Left lung (tissue), 14 donors: ENCODE data around the gene OR52R1. TPM values are rescaled to one million over a fixed set of nuclear protein-coding genes. Genes with fewer than 3 reads are reported as not detected.

Experiments used
- ATAC-seq: fragments of 200-7000 bp; cut with Tn5 transposase; one replicate; pipeline ENCODE4 v1.9.1; 2020; ENCODE audit warnings: moderate library complexity
- DNase-seq, 4 donors: peaks; one replicate each; pipeline ENCODE4 v3.0.0-alpha.2; 2013 to 2020
- H3K27ac ChIP-seq, 2 donors: fragments of 200-600 bp; sonication (generic) in 1 of 2; one replicate each; pipeline versions ENCODE4 v1.5.0 to v1.8.0; 2020 to 2021
- H3K27me3 ChIP-seq, 2 donors: fragments of 200-600 bp; sonication (generic) in 1 of 2; one replicate each; pipeline versions ENCODE4 v1.5.0 to v1.8.0; 2020 to 2021
- H3K36me3 ChIP-seq, 2 donors: fragments of 200-600 bp; sonication (generic) in 1 of 2; one replicate each; pipeline versions ENCODE4 v1.5.0 to v1.8.0; 2020 to 2021
- H3K4me1 ChIP-seq, 2 donors: fragments of 200-600 bp; one replicate each; pipeline ENCODE4 v1.8.0; 2021
- H3K4me3 ChIP-seq, 2 donors: fragments of 200-600 bp; sonication (generic) in 1 of 2; one replicate each; pipeline versions ENCODE4 v1.5.0 to v1.8.0; 2020 to 2021; ENCODE audit warnings: mild to moderate bottlenecking in 1 of 2
- H3K9me3 ChIP-seq, 2 donors: fragments of 200-600 bp; sonication (generic) in 1 of 2; one replicate each; pipeline versions ENCODE4 v1.5.0 to v1.8.0; 2020 to 2021
- intact Hi-C, 2 donors: fragments of 100-400 bp; cut with DNase I; formaldehyde crosslinking; loops; one replicate each; pipeline versions ENCODE4 v1.11.2 to v1.14.2; 2022
- long read RNA-seq, 12 donors: library from polyadenylated mRNA in 2 of 12; unstranded in 2 of 12; transcript quantifications; one replicate each; pipeline ENCODE4 v2.0.0 and lab custom pipeline, GENCODE V29; 2019 to 2026
- polyA plus RNA-seq, 6 donors: library from polyadenylated mRNA; unstranded; fragments of 120-200 nt; gene quantifications; one replicate each; pipeline ENCODE4 v1.2.1, GENCODE V29; 2013; ENCODE audit not compliant: insufficient read length in 6 of 6
- total RNA-seq, 2 donors: library from RNA; stranded (reverse); fragmentation: NEBNext Ultra II Directional; extraction: Animal tissue kit (Norgen Biotek cat#: 25700); gene quantifications; one replicate each; pipeline ENCODE4 v1.2.1, GENCODE V29; 2021
- TF ChIP-seq, protein P1 (sequence below), 2 donors: fragments of 200-600 bp; sonication (generic) in 1 of 2; IDR thresholded peaks; one replicate each; pipeline versions ENCODE4 v1.5.0 to v1.8.0; 2021; ENCODE audit warnings: antibody characterized with exemption in 2 of 2
- donor health status: DM: no; HTN: yes; CAD: no.
- donor health status: DM: no; HTN: no; CAD: no.

The OR52R1 gene
- total RNA-seq (not detected), polyA plus RNA-seq (not detected)
- long read RNA-seq, donor 1 = 0 reads
- long read RNA-seq, donor 2 = 0 reads
- long read RNA-seq, donor 3 = 0 reads
- long read RNA-seq, donor 4 = 0 reads
- long read RNA-seq, donor 5 = 0 reads
- long read RNA-seq, donor 6 = 0 reads
- long read RNA-seq, donor 7 = 0 reads
- long read RNA-seq, donor 8 = 0 reads
- long read RNA-seq, donor 9 = 0 reads
- long read RNA-seq, donor 10 = 0 reads
- long read RNA-seq, donor 11 = 0 reads
- long read RNA-seq, donor 12 = 0 reads

DNA sequence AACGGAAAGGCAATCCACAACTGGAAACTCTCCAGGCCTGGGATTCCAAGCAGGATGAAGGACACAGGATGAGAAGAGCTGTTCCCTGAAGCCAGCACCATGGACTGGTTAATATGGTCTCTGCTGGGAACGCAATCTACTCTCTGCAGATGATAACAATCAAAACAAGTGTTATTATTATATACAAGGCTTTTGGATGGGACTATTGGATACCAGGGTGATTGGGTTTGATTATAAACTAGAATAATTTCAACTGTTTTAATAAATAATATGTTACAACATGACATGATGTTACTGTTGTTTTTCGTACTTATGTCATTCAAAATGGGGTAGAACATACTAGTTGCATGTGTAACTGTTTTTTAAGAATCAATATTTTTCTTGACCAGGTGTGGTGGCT, at the start of gene OR52R1:
Gene OR52R1 (minus strand): TSS at position 101 of the 400 bp plus-strand sequence. CDS start 0 bp downstream, at position 101.
- TF ChIP-seq, protein P1, sequence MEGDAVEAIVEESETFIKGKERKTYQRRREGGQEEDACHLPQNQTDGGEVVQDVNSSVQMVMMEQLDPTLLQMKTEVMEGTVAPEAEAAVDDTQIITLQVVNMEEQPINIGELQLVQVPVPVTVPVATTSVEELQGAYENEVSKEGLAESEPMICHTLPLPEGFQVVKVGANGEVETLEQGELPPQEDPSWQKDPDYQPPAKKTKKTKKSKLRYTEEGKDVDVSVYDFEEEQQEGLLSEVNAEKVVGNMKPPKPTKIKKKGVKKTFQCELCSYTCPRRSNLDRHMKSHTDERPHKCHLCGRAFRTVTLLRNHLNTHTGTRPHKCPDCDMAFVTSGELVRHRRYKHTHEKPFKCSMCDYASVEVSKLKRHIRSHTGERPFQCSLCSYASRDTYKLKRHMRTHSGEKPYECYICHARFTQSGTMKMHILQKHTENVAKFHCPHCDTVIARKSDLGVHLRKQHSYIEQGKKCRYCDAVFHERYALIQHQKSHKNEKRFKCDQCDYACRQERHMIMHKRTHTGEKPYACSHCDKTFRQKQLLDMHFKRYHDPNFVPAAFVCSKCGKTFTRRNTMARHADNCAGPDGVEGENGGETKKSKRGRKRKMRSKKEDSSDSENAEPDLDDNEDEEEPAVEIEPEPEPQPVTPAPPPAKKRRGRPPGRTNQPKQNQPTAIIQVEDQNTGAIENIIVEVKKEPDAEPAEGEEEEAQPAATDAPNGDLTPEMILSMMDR (IDR thresholded peaks at IDR 0.05) = no peak
- no peak for DNase-seq
- Histone ChIP-seq H3K36me3 (no peaks in the 10 kb centered on the region), H3K27ac (no peak within 1 kb of the TSS), H3K4me3 (no peak within 1 kb of the TSS), H3K9me3 (no peaks in the 10 kb centered on the region), H3K27me3 (no peaks in the 10 kb centered on the region), H3K4me1 (no peaks in the 10 kb centered on the region)
- intact Hi-C loops = no loop called here
- no peak for ATAC-seq

DNA sequence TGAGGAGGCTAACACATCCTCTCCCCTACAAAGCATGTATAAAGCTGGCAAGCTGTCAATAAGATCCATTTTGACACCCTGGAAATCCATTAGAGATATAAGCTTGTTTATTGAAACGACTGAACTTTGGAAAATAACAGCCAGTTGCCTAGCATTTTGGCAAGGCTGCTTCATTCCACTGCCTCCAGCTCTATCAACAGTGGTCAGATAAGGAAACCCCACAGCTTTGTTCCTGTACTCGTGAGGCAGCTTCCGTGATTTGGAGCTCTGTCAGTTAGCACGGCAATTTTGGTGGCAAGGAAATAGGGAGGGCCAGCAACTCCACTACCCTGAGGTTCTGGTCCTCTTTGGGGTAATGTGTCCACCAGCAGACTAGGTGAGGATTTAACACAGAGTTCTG, 46.9 kb upstream of the OR52R1 start:
- DNase-seq = peak in 1 of 4 donors; percentile 7
- no peaks in the 10 kb centered on the region for H3K4me1 ChIP-seq
- no peak overlapping the region for H3K27ac ChIP-seq
- H3K36me3 ChIP-seq = no peaks in the 10 kb centered on the region
- no peak overlapping the region for H3K4me3 ChIP-seq
- H3K9me3 ChIP-seq = no peaks in the 10 kb centered on the region
- no peak for ATAC-seq
- intact Hi-C loops = no loop called here
- TF ChIP-seq, protein P1 (IDR thresholded peaks at IDR 0.05) = no peak
- H3K27me3 ChIP-seq = no peaks in the 10 kb centered on the region

DNA sequence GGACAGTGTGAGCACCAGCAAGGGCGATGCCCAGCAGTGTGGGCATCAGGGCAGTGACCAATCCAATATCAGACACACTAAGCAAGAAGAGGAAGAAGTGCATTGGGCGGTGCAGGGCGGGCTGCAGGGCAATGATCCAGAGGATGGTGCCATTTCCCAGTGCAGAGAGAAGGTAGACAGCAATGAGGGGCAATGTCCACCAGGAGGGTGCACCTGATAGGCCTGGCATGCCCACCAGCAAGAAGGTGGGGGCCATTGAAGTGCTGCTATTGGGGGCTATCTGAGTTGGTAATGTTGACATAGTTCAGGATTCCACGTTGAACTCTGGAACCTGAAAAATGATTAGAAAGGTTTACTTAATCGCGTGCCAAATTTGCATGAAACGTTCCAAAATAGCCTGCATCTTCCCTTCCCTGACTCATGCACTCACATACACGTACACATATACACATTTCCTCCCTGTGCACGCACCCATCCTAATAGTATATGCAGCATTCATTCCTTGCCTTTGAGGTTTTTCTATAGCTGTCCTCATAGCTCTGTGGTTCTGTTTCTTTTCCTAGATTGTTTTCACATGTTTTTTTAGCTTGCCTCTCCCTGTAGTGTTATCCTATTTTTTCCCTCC, 44.8 kb upstream of the OR52R1 start, which contains the start of gene OR51S1:
Gene OR51S1 (minus strand): TSS at position 301 of the 625 bp plus-strand sequence. CDS start 0 bp downstream, at position 301.
- DNase-seq = peak in 1 of 4 donors; percentile 57
- Histone ChIP-seq H3K9me3 (no peaks in the 10 kb centered on the region), H3K36me3 (no peaks in the 10 kb centered on the region), H3K4me3 (no peak within 1 kb of the TSS), H3K27me3 (no peaks in the 10 kb centered on the region), H3K27ac (no peak within 1 kb of the TSS), H3K4me1 (no peaks in the 10 kb centered on the region)
- intact Hi-C loops = no loop called here
- ATAC-seq = no peak
- TF ChIP-seq, protein P1 (IDR thresholded peaks at IDR 0.05) = no peak

DNA sequence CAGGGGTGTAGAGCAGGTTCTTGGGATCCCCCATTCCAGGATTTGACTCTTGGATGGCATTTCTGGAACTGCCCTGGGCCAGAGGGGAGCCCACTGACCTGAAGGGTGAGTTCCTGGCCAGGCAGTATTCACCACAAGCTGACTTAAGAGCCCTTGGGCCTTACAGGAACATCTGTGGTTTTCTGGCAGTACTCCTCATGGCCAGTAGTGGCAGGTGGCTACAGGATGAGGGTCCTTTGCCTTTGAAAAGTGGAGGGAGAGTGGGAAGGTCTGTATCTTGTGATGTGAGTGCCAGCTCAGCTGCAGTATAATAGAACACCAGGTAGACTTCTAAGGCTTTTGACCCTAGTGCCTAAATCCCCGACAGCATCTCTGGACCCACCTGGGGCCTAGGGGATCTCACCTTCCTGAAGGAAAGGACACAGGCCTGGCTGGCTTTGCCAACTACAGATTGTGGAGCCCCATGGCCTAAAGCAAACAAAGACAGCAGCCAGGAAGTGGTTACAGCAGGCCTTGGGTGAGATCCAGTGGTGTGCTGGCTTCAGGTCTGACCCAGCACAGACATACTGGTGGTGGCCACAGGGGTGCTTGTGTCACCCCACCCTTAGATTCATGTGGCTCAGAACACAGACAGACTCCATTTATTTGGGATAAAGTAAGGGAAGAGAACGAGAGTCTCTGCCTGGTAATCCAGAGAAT, 35.8 kb upstream of the OR52R1 start:
- H3K36me3 ChIP-seq = no peaks in the 10 kb centered on the region
- H3K27ac ChIP-seq = no peak overlapping the region
- no peaks in the 10 kb centered on the region for H3K9me3 ChIP-seq
- TF ChIP-seq, protein P1 (IDR thresholded peaks at IDR 0.05) = no peak
- DNase-seq (no peak), ATAC-seq (no peak)
- intact Hi-C loops = no loop called here
- H3K27me3 ChIP-seq = no peaks in the 10 kb centered on the region
- no peaks in the 10 kb centered on the region for H3K4me1 ChIP-seq
- no peak overlapping the region for H3K4me3 ChIP-seq

DNA sequence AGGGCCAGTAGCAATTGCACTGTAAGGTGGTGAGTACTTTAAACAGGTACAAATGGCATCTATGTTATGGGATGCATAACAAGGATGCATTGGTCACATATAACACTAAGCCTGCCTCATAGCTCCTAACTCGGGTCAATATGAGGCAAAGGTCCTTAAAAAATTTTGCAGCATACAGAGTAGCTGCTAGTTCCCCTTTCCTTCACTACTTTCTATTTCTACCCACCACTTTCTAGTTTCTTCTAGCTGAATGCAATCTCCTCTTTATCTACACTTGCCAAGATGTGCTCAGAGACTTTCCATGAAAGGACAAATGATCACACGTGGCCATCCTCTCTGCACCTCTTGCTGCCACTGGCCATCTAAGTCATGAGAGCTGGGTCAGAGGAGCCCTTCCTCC, 26.7 kb upstream of the OR52R1 start:
- Histone ChIP-seq H3K9me3 (no peaks in the 10 kb centered on the region), H3K4me3 (no peak overlapping the region), H3K4me1 (no peaks in the 10 kb centered on the region), H3K27me3 (no peaks in the 10 kb centered on the region), H3K36me3 (no peaks in the 10 kb centered on the region), H3K27ac (no peak overlapping the region)
- intact Hi-C loops = no loop called here
- TF ChIP-seq, protein P1 (IDR thresholded peaks at IDR 0.05) = no peak
- DNase-seq = no peak
- no peak for ATAC-seq
